ENCODE results near the gene TSEN15. TPM values are rescaled to one million over a fixed set of nuclear protein-coding genes. Genes with fewer than 3 reads are reported as not detected.

TSEN15 gene
- total and polyA plus RNA-seq, 9 of the 15 experiments (the other 6 are each of a cell fraction or from before 2014, with no cell fraction given), result 25.6 to 121 (median 91.3) TPM

DNA sequence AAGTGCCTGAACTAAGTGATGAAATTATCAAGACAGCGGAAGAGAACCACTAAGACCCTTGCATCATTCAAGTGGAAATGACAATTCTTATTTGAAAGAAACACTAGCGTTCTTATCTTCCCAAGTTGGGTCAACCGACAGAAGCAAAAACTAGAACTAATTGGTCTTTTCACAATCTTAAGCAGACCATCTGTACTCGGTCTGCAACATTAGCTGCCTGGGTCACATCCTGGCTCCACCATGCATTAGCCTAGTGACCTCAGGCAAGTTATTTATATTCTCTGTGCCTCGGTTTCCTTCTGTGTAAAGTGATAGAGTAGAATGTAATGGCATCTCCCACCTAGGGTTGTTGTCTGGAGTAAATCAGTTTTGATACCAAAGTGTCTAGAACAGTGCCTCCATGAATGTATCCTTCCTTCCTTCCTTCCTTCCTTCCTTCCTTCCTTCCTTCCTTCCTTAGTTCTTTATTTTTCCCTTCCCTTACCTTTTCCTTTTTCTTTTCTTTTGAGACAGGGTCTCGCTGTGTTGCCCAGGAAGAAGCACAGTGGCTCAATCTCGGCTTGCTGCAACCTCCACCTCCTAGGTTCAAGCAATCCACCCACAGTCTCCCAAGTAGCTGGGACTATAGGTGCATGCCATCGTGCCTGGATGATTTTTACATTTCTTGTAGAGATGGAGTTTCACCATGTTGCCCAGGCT is 20.0 kb upstream of the TSEN15 start (continued):
- TF ChIP-seq, protein P1, sequence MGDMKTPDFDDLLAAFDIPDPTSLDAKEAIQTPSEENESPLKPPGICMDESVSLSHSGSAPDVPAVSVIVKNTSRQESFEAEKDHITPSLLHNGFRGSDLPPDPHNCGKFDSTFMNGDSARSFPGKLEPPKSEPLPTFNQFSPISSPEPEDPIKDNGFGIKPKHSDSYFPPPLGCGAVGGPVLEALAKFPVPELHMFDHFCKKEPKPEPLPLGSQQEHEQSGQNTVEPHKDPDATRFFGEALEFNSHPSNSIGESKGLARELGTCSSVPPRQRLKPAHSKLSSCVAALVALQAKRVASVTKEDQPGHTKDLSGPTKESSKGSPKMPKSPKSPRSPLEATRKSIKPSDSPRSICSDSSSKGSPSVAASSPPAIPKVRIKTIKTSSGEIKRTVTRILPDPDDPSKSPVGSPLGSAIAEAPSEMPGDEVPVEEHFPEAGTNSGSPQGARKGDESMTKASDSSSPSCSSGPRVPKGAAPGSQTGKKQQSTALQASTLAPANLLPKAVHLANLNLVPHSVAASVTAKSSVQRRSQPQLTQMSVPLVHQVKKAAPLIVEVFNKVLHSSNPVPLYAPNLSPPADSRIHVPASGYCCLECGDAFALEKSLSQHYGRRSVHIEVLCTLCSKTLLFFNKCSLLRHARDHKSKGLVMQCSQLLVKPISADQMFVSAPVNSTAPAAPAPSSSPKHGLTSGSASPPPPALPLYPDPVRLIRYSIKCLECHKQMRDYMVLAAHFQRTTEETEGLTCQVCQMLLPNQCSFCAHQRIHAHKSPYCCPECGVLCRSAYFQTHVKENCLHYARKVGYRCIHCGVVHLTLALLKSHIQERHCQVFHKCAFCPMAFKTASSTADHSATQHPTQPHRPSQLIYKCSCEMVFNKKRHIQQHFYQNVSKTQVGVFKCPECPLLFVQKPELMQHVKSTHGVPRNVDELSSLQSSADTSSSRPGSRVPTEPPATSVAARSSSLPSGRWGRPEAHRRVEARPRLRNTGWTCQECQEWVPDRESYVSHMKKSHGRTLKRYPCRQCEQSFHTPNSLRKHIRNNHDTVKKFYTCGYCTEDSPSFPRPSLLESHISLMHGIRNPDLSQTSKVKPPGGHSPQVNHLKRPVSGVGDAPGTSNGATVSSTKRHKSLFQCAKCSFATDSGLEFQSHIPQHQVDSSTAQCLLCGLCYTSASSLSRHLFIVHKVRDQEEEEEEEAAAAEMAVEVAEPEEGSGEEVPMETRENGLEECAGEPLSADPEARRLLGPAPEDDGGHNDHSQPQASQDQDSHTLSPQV (IDR thresholded peaks at IDR 0.05), result peak; percentile 75; the same call in 1 of the 2 replicates
- TF ChIP-seq NCOA2 (IDR thresholded peaks at IDR 0.05; ENCODE audit: partially characterized antibody in 2 of 2) (peak; percentile 69 to 88), GATA2 (CRISPR knock-in tag; IDR thresholded peaks at IDR 0.05) (peak; percentile 95), JUNB (CRISPR knock-in tag; conservative IDR thresholded peaks at IDR 0.05) (no peak), RBM15 (IDR thresholded peaks at IDR 0.05; ENCODE audit: insufficient read depth, low read length) (no peak), ZNF224 (CRISPR knock-in tag; IDR thresholded peaks at IDR 0.05) (no peak), HNRNPLL (IDR thresholded peaks at IDR 0.05; ENCODE audit: low read depth, low read length, poor library complexity, severe bottlenecking) (no peak), CBX5 (IDR thresholded peaks at IDR 0.05; ENCODE audit: borderline replicate concordance, low read depth) (no peak), JUND (IDR thresholded peaks at IDR 0.05; ENCODE audit: borderline replicate concordance, low read depth, low read length) (peak; percentile 91), JUND (tag; IDR thresholded peaks at IDR 0.05; ENCODE audit: borderline replicate concordance, low read depth, low read length) (peak; percentile 85; the same call in 2 of the 3 replicates), SMARCE1 (IDR thresholded peaks at IDR 0.05) (peak; percentile 94), ZNF124 (CRISPR knock-in tag; IDR thresholded peaks at IDR 0.05) (no peak), ZBTB9 (CRISPR knock-in tag; IDR thresholded peaks at IDR 0.05) (no peak), ZC3H11A (IDR thresholded peaks at IDR 0.05; ENCODE audit: low read depth, low read length) (no peak), RBFOX2 (IDR thresholded peaks at IDR 0.05; ENCODE audit: low read depth, low read length) (peak; percentile 67), RBM34 (IDR thresholded peaks at IDR 0.05; ENCODE audit: borderline replicate concordance, insufficient read depth, low read length) (no peak), TSC22D4 (tag; IDR thresholded peaks at IDR 0.05) (no peak), SETDB1 (IDR thresholded peaks at IDR 0.05; ENCODE audit: low read length) (no peak)
- TF ChIP-seq, protein P2, sequence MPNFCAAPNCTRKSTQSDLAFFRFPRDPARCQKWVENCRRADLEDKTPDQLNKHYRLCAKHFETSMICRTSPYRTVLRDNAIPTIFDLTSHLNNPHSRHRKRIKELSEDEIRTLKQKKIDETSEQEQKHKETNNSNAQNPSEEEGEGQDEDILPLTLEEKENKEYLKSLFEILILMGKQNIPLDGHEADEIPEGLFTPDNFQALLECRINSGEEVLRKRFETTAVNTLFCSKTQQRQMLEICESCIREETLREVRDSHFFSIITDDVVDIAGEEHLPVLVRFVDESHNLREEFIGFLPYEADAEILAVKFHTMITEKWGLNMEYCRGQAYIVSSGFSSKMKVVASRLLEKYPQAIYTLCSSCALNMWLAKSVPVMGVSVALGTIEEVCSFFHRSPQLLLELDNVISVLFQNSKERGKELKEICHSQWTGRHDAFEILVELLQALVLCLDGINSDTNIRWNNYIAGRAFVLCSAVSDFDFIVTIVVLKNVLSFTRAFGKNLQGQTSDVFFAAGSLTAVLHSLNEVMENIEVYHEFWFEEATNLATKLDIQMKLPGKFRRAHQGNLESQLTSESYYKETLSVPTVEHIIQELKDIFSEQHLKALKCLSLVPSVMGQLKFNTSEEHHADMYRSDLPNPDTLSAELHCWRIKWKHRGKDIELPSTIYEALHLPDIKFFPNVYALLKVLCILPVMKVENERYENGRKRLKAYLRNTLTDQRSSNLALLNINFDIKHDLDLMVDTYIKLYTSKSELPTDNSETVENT (CRISPR knock-in tag; IDR thresholded peaks at IDR 0.05), result no peak

All from K562 (cell line).